Upper lobe of left lung (tissue), 4 donors: Measurements from ENCODE around the gene DDX10.

Experiments used
- EP300 ChIP-seq, 4 donors: sonication (generic); formaldehyde crosslinking; IDR thresholded peaks; one replicate each; pipeline ENCODE4 v1.5.1; 2017; ENCODE audit warnings: antibody characterized with exemption in 4 of 4, control low read depth in 2 of 4
- POLR2A ChIP-seq, 4 donors: fragments of 450-650 bp; IDR thresholded peaks; one replicate each; pipeline ENCODE4 v1.5.1; 2016 to 2017; ENCODE audit warnings: antibody characterized with exemption in 4 of 4, mild to moderate bottlenecking in 2 of 4
- POLR2AphosphoS5 ChIP-seq, 2 donors: sonication (generic); formaldehyde crosslinking; IDR thresholded peaks; one replicate each; pipeline ENCODE4 v1.5.1; 2017; ENCODE audit warnings: antibody characterized with exemption in 2 of 2
- TF ChIP-seq, protein P1 (sequence below), 6 experiments: fragments of 450-650 bp in 4 of 6; fragments of 200-600 bp in 2 of 6; sonication (generic) in 2 of 6; IDR thresholded peaks; one replicate each; pipeline ENCODE4 v1.5.1; 2016 to 2019; ENCODE audit warnings: antibody characterized with exemption in 6 of 6

- TF ChIP-seq POLR2A (IDR thresholded peaks at IDR 0.05) (no peak), POLR2AphosphoS5 (IDR thresholded peaks at IDR 0.05) (no peak), EP300 (IDR thresholded peaks at IDR 0.05) (no peak)
- TF ChIP-seq, protein P1, sequence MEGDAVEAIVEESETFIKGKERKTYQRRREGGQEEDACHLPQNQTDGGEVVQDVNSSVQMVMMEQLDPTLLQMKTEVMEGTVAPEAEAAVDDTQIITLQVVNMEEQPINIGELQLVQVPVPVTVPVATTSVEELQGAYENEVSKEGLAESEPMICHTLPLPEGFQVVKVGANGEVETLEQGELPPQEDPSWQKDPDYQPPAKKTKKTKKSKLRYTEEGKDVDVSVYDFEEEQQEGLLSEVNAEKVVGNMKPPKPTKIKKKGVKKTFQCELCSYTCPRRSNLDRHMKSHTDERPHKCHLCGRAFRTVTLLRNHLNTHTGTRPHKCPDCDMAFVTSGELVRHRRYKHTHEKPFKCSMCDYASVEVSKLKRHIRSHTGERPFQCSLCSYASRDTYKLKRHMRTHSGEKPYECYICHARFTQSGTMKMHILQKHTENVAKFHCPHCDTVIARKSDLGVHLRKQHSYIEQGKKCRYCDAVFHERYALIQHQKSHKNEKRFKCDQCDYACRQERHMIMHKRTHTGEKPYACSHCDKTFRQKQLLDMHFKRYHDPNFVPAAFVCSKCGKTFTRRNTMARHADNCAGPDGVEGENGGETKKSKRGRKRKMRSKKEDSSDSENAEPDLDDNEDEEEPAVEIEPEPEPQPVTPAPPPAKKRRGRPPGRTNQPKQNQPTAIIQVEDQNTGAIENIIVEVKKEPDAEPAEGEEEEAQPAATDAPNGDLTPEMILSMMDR (IDR thresholded peaks at IDR 0.05): no peak
These were observed 109.3 kb downstream of the DDX10 start for GRCh38 chr11:108774037-108774730.
